GM12878 (cell line): ENCODE data around the gene GRIA2. TPM values are rescaled to one million over a fixed set of nuclear protein-coding genes. Genes with fewer than 3 reads are reported as not detected.

Experiments used
- BMI1 ChIP-seq: fragments of 450-650 bp; IDR thresholded peaks from 2 replicates; pipeline ENCODE4 v1.6.1; 2016; ENCODE audit warnings: mild to moderate bottlenecking, moderate library complexity, borderline replicate concordance
- HCFC1 ChIP-seq: fragments of 150-350 bp; IDR thresholded peaks from 2 replicates; pipeline ENCODE4 v1.6.1; 2014; ENCODE audit warnings: low read length
- IKZF2 ChIP-seq, 2 experiments: fragments of 450-650 bp; IDR thresholded peaks; 2 replicates each; pipeline ENCODE4 v1.6.1; 2017; ENCODE audit warnings: mild to moderate bottlenecking in 2 of 2, moderate library complexity in 2 of 2
- JUND ChIP-seq: IDR thresholded peaks from 2 replicates; pipeline ENCODE4 v1.6.1; 2012; ENCODE audit warnings: low read depth, mild to moderate bottlenecking, low read length, improper control_type of control experiment, moderate library complexity
- MXI1 ChIP-seq: fragments of 150-350 bp; IDR thresholded peaks from 2 replicates; pipeline ENCODE4 v1.6.1; 2011; ENCODE audit warnings: low read depth, mild to moderate bottlenecking, inconsistent platforms, low read length, improper control_type of control experiment
- SMC3 ChIP-seq: IDR thresholded peaks from 2 replicates; pipeline ENCODE4 v1.6.1; 2011; ENCODE audit warnings: low read length, improper control_type of control experiment, borderline replicate concordance
- TCF7 ChIP-seq: IDR thresholded peaks from 2 replicates; pipeline ENCODE4 v1.6.1; 2014; ENCODE audit warnings: antibody characterized with exemption, borderline replicate concordance
- polyA plus RNA-seq, 11 experiments: library from polyadenylated mRNA; depleted of rRNA in 4 of 11; unstranded in 6 of 11; stranded (reverse) in 5 of 11; fragments of >200 nt; fragmentation: Nextera tagmentation in 4 of 11; fragmentation: Illumina TruSeq in 1 of 11; extraction: Ambion mirVana in 4 of 11; extraction: Trizol in 1 of 11; gene quantifications; 1 replicate in 1 of 11; 2 replicates in 10 of 11; pipeline versions ENCODE4 v1.2.1 to v1.2.3, GENCODE V29; 2011 to 2016; ENCODE audit warnings: inconsistent platforms in 2 of 11, missing spikeins in 2 of 11, low read depth in 1 of 11
- total RNA-seq, 4 experiments: library from RNA; depleted of rRNA in 3 of 4; stranded (reverse); fragments of >200 nt in 3 of 4; fragmentation: Illumina TruSeq in 1 of 4; extraction: Trizol in 1 of 4; gene quantifications; 2 replicates each; pipeline versions ENCODE4 v1.2.1 to v1.2.3, GENCODE V29; 2013 to 2021
- TF ChIP-seq, protein P1 (sequence below): fragments of 450-650 bp; IDR thresholded peaks from 2 replicates; pipeline ENCODE4 v1.6.1; 2016; ENCODE audit warnings: mild to moderate bottlenecking, moderate library complexity, borderline replicate concordance
- TF ChIP-seq, protein P2 (sequence below): fragments of 450-650 bp; formaldehyde crosslinking; IDR thresholded peaks from 2 replicates; pipeline ENCODE4 v1.4.0; 2022; ENCODE audit warnings: mild to moderate bottlenecking, moderate library complexity
- TF ChIP-seq, protein P3 (sequence below), 3 experiments: IDR thresholded peaks in 2 of 3; conservative IDR thresholded peaks in 1 of 3; 2 replicates each; pipeline ENCODE4 v1.5.1; 2011; ENCODE audit warnings: low read depth in 3 of 3, low read length in 3 of 3, mild to moderate bottlenecking in 3 of 3, control low read depth in 2 of 3, moderate library complexity in 2 of 3, inconsistent platforms in 1 of 3, mixed read lengths in 1 of 3; ENCODE audit not compliant: control insufficient read depth in 2 of 3, insufficient read depth in 1 of 3; ENCODE audit errors: extremely low read depth in 1 of 3

The GRIA2 gene
- total and polyA plus RNA-seq, 10 of the 15 experiments (the other 5 are each of a cell fraction or from before 2014, with no cell fraction given), result under 0.01 TPM; not detected in 9

DNA sequence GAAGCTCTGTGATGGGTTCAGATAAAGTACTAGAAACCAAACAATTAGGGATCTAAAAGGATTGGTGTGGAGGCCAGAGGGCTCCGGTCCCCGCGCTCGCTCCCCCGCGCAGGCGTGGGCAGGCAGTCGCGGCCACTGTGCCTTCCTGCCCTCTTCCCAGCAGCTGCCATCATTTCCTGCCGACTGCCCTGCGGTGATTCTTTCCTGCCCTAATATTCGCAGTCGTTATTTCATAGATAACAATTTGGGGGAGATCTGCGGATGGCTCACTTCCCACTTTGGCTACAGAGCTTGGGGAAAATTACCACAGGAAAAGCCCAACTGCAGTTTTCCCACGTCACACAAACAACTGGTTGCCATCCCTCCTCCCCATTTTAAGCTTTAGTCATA lies 2.2 kb downstream of the GRIA2 start (continued):
- TF ChIP-seq, protein P1, sequence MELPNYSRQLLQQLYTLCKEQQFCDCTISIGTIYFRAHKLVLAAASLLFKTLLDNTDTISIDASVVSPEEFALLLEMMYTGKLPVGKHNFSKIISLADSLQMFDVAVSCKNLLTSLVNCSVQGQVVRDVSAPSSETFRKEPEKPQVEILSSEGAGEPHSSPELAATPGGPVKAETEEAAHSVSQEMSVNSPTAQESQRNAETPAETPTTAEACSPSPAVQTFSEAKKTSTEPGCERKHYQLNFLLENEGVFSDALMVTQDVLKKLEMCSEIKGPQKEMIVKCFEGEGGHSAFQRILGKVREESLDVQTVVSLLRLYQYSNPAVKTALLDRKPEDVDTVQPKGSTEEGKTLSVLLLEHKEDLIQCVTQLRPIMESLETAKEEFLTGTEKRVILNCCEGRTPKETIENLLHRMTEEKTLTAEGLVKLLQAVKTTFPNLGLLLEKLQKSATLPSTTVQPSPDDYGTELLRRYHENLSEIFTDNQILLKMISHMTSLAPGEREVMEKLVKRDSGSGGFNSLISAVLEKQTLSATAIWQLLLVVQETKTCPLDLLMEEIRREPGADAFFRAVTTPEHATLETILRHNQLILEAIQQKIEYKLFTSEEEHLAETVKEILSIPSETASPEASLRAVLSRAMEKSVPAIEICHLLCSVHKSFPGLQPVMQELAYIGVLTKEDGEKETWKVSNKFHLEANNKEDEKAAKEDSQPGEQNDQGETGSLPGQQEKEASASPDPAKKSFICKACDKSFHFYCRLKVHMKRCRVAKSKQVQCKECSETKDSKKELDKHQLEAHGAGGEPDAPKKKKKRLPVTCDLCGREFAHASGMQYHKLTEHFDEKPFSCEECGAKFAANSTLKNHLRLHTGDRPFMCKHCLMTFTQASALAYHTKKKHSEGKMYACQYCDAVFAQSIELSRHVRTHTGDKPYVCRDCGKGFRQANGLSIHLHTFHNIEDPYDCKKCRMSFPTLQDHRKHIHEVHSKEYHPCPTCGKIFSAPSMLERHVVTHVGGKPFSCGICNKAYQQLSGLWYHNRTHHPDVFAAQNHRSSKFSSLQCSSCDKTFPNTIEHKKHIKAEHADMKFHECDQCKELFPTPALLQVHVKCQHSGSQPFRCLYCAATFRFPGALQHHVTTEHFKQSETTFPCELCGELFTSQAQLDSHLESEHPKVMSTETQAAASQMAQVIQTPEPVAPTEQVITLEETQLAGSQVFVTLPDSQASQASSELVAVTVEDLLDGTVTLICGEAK, result no peak
- TF ChIP-seq, protein P2, sequence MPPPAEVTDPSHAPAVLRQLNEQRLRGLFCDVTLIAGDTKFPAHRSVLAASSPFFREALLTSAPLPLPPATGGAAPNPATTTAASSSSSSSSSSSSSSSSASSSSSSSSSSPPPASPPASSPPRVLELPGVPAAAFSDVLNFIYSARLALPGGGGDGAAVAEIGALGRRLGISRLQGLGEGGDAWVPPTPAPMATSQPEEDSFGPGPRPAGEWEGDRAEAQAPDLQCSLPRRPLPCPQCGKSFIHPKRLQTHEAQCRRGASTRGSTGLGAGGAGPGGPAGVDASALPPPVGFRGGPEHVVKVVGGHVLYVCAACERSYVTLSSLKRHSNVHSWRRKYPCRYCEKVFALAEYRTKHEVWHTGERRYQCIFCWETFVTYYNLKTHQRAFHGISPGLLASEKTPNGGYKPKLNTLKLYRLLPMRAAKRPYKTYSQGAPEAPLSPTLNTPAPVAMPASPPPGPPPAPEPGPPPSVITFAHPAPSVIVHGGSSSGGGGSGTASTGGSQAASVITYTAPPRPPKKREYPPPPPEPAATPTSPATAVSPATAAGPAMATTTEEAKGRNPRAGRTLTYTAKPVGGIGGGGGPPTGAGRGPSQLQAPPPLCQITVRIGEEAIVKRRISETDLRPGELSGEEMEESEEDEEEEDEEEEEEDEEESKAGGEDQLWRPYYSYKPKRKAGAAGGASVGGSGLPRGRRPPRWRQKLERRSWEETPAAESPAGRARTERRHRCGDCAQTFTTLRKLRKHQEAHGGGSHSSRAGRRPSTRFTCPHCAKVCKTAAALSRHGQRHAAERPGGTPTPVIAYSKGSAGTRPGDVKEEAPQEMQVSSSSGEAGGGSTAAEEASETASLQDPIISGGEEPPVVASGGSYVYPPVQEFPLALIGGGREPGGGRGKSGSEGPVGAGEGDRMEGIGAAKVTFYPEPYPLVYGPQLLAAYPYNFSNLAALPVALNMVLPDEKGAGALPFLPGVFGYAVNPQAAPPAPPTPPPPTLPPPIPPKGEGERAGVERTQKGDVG (CRISPR knock-in tag), result no peak
- TF ChIP-seq BMI1 (no peak), SMC3 (no peak), IKZF2 (IDR thresholded peaks at IDR 0.05) (no peak), TCF7 (no peak), MXI1 (no peak), HCFC1 (no peak), JUND (no peak)
- TF ChIP-seq, protein P3, sequence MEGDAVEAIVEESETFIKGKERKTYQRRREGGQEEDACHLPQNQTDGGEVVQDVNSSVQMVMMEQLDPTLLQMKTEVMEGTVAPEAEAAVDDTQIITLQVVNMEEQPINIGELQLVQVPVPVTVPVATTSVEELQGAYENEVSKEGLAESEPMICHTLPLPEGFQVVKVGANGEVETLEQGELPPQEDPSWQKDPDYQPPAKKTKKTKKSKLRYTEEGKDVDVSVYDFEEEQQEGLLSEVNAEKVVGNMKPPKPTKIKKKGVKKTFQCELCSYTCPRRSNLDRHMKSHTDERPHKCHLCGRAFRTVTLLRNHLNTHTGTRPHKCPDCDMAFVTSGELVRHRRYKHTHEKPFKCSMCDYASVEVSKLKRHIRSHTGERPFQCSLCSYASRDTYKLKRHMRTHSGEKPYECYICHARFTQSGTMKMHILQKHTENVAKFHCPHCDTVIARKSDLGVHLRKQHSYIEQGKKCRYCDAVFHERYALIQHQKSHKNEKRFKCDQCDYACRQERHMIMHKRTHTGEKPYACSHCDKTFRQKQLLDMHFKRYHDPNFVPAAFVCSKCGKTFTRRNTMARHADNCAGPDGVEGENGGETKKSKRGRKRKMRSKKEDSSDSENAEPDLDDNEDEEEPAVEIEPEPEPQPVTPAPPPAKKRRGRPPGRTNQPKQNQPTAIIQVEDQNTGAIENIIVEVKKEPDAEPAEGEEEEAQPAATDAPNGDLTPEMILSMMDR (IDR thresholded peaks at IDR 0.05 in 2 of 3, conservative IDR thresholded peaks at IDR 0.05 in 1 of 3; ENCODE audit: control insufficient read depth in 2 of 3, extremely low read depth in 1 of 3, insufficient read depth in 1 of 3, low read depth in 3 of 3, low read length in 3 of 3), result no peak
